Activated CD8-positive, alpha-beta T cell treated with anti-CD3 and anti-CD28 coated beads, Interleukin-2, amount 10 ng/mL, durations not matched to agents 7 days and 5 days (primary cell): ENCODE measurements around the gene TEDC1. TPM values are rescaled to one million over a fixed set of nuclear protein-coding genes. Genes with fewer than 3 reads are reported as not detected.

Experiments used
- ATAC-seq: fragments of 150-1000 bp; cut with Tn5 transposase; one replicate; pipeline ENCODE4 v1.10.0; 2021; ENCODE audit warnings: moderate library complexity
- CTCF ChIA-PET: fragments of 350-600 bp; sonication (Branson Sonifier 250); formaldehyde crosslinking; loops from one replicate; lab custom pipeline; 2021; ENCODE audit warnings: antibody characterized with exemption; lab: Charles Lee
- POLR2A ChIA-PET: fragments of 350-600 bp; sonication (Branson Sonifier 250); formaldehyde crosslinking; loops from one replicate; lab custom pipeline; 2021; ENCODE audit warnings: antibody characterized with exemption; lab: Charles Lee
- DNase-seq: peaks from one replicate; pipeline ENCODE4 v3.0.0-alpha.2; 2020
- H3K27ac Mint-ChIP-seq: one replicate; pipeline ENCODE4 v1.8.0; 2021; ENCODE audit warnings: mild to moderate bottlenecking, mixed read lengths
- H3K27me3 Mint-ChIP-seq: one replicate; pipeline ENCODE4 v1.8.0; 2021; ENCODE audit warnings: low read depth, mixed read lengths
- H3K36me3 Mint-ChIP-seq: one replicate; pipeline ENCODE4 v1.8.0; 2021; ENCODE audit warnings: low read depth, mixed read lengths
- H3K4me1 Mint-ChIP-seq: one replicate; pipeline ENCODE4 v1.8.0; 2021; ENCODE audit warnings: low read depth, mixed read lengths
- H3K4me3 Mint-ChIP-seq: one replicate; pipeline ENCODE4 v1.8.0; 2021; ENCODE audit warnings: mild to moderate bottlenecking, mixed read lengths
- H3K9me3 Mint-ChIP-seq: one replicate; pipeline ENCODE4 v1.8.0; 2022; ENCODE audit warnings: mixed read lengths; ENCODE audit not compliant: insufficient read depth
- total RNA-seq, 2 experiments: library from RNA; stranded (reverse); gene quantifications; one replicate each; pipeline ENCODE4 v1.2.3, GENCODE V29; 2021

TEDC1 gene
- total RNA-seq, 2 experiments from 2014 or later = 56.5 to 61.8 TPM

DNA sequence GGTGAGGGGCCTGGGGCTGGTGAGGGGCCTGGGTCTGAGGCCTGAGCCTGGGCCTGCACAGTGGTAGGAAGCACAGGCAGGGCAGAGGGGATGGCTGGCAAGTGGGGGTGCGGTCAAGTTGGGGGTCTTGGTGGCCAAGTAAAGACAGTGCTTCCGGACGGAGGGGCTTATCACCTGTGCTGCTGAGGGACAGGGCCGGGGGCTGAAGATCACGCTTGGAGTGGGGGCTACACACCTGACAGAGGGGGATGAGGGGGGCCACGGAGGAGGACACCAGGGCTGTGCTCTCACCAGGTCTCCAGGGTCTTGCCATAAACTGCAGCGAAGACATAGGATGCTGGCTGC lies 12.2 kb downstream of the TEDC1 start:
- Mint-ChIP-seq H3K9me3 (no peaks in the 10 kb centered on the region), H3K27ac (no peak overlapping the region), H3K4me1 (peaks cover 6% of the 10 kb centered on the region), H3K27me3 (peaks cover 5% of the 10 kb centered on the region), H3K36me3 (no peaks in the 10 kb centered on the region), H3K4me3 (no peak overlapping the region)
- DNase-seq (no peak), ATAC-seq (no peak)
- ChIA-PET POLR2A (interaction anchor here (1.8 kb wide), 1 partner anchor 11 kb away, joined by 5 read pairs; no protein-coding TSS in a partner anchor), CTCF (no interaction called here)

DNA sequence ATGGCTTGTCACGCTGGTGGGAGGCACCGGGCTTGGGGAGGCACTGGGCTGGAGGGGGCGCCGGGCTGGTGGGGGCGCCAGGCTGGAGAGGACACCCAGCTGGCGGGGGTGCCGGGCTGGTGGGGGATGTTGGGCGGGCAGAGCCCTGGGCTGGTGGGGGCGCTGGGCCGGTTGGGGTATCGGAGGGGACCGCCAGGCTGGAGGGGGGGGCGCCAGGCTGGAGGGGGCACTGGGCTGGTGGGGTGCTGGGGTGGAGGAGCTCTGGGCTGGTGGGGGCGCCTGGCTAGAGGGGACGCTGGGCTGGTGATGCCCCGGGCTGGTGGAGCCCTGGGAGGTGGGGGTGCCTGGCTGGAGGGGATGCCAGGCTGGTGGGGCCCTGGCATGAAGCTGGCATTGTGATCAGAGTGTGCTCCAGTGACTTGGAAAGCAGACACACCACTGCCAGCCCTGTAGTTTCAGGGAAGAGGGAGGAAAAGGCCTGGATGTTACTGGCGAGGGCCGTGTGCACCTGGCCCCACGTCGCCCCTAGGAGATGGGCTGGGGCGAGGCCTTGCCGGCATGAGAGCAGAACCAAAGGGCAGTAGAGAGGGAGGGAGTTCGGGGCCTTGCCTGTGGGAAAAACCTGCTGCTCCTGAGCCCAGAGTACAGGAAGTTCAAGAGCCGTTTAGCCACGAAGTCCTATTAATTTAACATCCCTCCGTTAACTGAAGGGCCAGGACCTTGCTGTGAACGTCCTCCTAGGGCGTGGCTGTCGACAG lies 13.1 kb downstream of the TEDC1 start:
- DNase-seq (no peak), ATAC-seq (peak; percentile 9)
- no peak overlapping the region for H3K27ac Mint-ChIP-seq
- ChIA-PET CTCF (no interaction called here), POLR2A (no interaction called here)
- H3K36me3 Mint-ChIP-seq = no peaks in the 10 kb centered on the region
- H3K9me3 Mint-ChIP-seq = no peaks in the 10 kb centered on the region
- H3K4me3 Mint-ChIP-seq = no peak overlapping the region
- peaks cover 8% of the 10 kb centered on the region for H3K4me1 Mint-ChIP-seq
- peaks cover 9% of the 10 kb centered on the region for H3K27me3 Mint-ChIP-seq

DNA sequence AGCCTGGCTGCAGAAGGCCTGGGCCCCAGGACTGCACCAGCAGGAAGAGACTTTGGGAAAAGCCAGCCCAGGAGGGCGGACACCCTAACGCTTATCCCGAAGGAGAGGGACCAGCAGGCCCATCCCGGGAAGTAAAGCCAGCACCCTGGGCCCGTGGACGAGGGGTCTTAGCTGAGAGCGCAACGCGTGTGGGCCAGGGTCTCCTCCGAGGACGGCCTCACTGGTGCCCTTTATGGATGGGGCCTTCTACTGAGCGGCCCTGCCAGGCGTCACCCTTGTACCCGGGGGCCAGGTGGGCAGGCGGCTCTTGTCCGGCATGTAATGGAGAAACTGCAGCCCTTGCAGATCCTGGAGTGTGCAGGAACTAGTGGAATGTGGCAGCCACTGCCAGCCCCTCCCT lies 14.1 kb downstream of the TEDC1 start:
- peaks cover 8% of the 10 kb centered on the region for H3K4me1 Mint-ChIP-seq
- no peak overlapping the region for H3K4me3 Mint-ChIP-seq
- no peaks in the 10 kb centered on the region for H3K36me3 Mint-ChIP-seq
- H3K27ac Mint-ChIP-seq = no peak overlapping the region
- ChIA-PET POLR2A (no interaction called here), CTCF (no interaction called here)
- H3K27me3 Mint-ChIP-seq = peaks cover 9% of the 10 kb centered on the region
- ATAC-seq = no peak
- no peaks in the 10 kb centered on the region for H3K9me3 Mint-ChIP-seq
- no peak for DNase-seq

DNA sequence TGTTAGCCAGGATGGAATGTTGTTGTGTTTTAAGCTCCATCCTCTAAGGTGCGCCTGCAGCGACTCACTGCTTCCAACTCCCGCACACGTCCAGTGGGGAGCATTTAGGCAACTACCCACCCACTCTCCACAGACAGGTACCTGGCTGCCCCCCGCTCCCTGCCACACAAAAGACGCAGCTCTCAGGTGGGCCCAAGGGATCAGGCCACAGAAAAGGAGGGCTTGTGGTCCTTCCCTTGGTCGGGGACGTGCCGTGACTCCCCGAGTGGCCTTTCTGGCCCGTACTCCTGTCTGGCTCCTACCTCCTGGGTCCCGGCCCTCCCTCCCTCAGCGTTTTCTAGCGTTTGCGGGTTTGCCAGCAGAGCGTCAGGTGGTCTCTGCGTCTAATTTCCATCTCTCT lies 16.2 kb downstream of the TEDC1 start:
- CTCF ChIA-PET = no interaction called here
- no peak for DNase-seq
- H3K9me3 Mint-ChIP-seq = no peaks in the 10 kb centered on the region
- no peak overlapping the region for H3K4me3 Mint-ChIP-seq
- peaks cover 16% of the 10 kb centered on the region for H3K27me3 Mint-ChIP-seq
- H3K36me3 Mint-ChIP-seq = no peaks in the 10 kb centered on the region
- POLR2A ChIA-PET = no interaction called here
- no peak for ATAC-seq
- no peak overlapping the region for H3K27ac Mint-ChIP-seq
- H3K4me1 Mint-ChIP-seq = peaks cover 8% of the 10 kb centered on the region

DNA sequence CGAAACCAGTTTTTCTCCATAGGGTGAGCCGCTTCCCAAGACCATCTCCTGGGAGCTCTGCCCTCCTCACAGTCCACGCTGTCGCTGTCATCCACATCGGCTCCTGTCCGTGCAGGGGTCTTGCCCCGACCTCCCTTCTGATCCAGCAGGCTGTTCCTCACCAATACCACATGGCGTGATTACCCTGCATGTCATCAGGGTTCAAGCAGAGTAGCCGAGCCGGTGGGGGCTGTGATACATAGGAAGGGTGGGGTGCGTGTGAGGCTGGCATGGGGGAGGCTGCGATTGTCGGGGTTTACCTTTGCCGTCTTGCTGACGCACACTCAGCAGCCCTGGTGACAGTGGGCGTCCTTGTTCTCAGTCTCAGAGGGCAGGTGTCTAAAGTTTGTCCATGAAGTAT lies 17.0 kb downstream of the TEDC1 start:
- CTCF ChIA-PET = no interaction called here
- no peak for ATAC-seq
- no peak for DNase-seq
- Mint-ChIP-seq H3K9me3 (no peaks in the 10 kb centered on the region), H3K27ac (no peak overlapping the region), H3K27me3 (peaks cover 20% of the 10 kb centered on the region), H3K36me3 (no peaks in the 10 kb centered on the region), H3K4me1 (peaks cover 8% of the 10 kb centered on the region), H3K4me3 (no peak overlapping the region)
- POLR2A ChIA-PET = no interaction called here

DNA sequence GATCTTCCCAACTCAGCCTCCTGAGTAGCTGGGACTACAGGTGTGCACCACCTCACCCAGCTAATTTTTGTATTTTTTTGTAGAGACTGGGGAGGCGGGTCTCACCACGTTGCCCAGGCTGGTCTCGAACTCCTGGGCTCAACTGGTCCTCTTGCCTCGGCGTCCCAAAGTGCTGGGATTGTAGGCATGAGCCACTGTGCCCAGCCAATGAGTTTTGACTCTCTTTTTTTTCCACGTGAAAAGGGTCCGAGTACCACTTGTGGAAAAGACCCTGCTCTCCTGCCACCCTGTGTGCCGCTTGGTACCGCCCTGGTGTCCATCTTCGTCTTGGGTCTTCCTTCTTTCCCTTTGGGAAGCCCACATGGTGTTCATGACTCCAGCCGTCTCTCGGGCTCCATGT lies 17.6 kb downstream of the TEDC1 start:
- ChIA-PET POLR2A (no interaction called here), CTCF (no interaction called here)
- no peaks in the 10 kb centered on the region for H3K9me3 Mint-ChIP-seq
- no peaks in the 10 kb centered on the region for H3K36me3 Mint-ChIP-seq
- ATAC-seq = no peak
- H3K4me3 Mint-ChIP-seq = no peak overlapping the region
- H3K27ac Mint-ChIP-seq = no peak overlapping the region
- DNase-seq = no peak
- peaks cover 20% of the 10 kb centered on the region for H3K27me3 Mint-ChIP-seq
- H3K4me1 Mint-ChIP-seq = peaks cover 8% of the 10 kb centered on the region

DNA sequence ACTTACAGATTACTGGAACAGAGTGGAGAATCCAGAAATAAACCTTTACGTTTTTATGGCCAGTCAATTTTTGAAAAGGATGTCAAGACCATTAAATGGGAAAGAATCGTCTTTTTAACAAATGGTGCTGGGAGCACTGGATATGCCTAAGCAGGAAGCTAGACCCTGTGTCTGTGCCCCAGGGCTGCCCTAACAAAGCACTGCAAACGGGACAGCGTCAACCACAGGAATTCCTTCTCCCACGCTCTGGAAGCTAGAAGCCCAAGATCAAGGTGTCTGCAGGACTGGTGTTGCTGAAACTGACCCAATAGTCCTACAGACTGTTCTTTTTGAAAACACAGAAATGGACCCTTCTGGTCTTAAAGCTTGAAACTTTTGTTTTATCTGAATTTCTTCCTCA lies 26.1 kb downstream of the TEDC1 start:
- no peak overlapping the region for H3K27ac Mint-ChIP-seq
- peaks cover 32% of the 10 kb centered on the region for H3K27me3 Mint-ChIP-seq

DNA sequence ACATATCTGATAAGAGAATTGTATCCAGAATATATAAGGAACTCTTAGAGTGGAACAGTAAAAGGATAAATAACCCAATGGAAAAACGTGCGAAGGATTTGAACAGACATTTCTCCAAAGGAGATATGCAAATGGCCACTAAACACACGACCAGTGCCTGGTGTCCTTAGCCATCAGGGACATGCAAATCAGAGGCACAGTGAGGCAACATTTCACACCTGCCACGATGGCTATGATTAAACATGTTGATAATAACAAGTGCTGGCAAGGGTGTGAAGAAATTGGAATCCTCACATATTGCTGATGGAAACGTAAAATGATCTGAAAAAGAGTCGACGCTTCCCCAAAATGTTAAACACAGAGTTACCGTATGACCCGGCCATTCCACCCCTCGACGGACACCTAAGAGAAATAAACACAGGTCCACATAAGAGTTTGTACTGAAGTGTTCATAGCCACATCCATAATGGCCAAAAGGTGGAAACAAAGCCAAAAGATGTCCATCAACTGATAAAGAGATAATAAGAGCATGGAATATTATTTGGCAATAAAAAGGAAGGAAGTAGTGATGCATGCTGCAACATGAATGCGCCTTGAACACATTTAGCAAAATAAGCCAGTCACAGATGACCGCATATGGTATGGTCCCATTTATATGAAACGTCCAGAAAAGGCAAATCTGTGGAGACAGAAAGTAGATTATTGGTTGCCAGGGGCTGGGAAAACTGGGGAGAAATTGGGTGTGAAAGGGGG lies 29.1 kb downstream of the TEDC1 start:
- no peaks in the 10 kb centered on the region for H3K36me3 Mint-ChIP-seq
- CTCF ChIA-PET = no interaction called here
- no peak overlapping the region for H3K27ac Mint-ChIP-seq
- DNase-seq = no peak
- ATAC-seq = no peak
- peaks cover 39% of the 10 kb centered on the region for H3K27me3 Mint-ChIP-seq
- H3K4me3 Mint-ChIP-seq = no peak overlapping the region
- no peaks in the 10 kb centered on the region for H3K9me3 Mint-ChIP-seq
- POLR2A ChIA-PET = no interaction called here
- no peaks in the 10 kb centered on the region for H3K4me1 Mint-ChIP-seq

More for the DNA sequence above, 26.1 kb downstream of the TEDC1 start:
- no peaks in the 10 kb centered on the region for H3K4me1 Mint-ChIP-seq
- ATAC-seq = no peak
- no peak overlapping the region for H3K4me3 Mint-ChIP-seq
- H3K36me3 Mint-ChIP-seq = no peaks in the 10 kb centered on the region
- POLR2A ChIA-PET = no interaction called here
- H3K9me3 Mint-ChIP-seq = no peaks in the 10 kb centered on the region
- CTCF ChIA-PET = interaction anchor here (1.6 kb wide), 1 partner anchor 146 kb away, joined by 3 read pairs; no protein-coding TSS in a partner anchor
- no peak for DNase-seq

DNA sequence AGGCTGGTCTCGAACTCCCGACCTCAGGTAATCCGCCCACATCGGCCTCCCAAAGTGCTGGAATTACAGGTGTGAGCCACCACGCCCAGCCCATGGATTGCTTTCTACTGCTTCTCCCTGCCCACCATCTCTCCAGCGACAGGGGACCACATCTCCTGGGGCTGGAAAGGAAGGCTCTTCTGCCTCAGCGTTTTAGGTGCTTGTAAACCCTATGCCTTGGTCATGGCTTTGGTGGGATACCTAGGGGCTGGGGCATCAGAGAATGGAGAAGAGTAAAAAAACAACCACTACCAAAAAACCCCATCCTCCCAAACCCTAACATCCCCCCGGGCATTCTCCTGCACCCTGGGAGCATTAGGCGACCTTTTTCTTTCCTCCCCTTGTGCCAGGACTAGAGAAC lies 34.3 kb downstream of the TEDC1 start:
- Mint-ChIP-seq H3K9me3 (no peaks in the 10 kb centered on the region), H3K36me3 (no peaks in the 10 kb centered on the region), H3K4me1 (peaks cover 24% of the 10 kb centered on the region), H3K4me3 (peak overlapping the region; percentile 44), H3K27ac (no peak overlapping the region), H3K27me3 (peaks cover 32% of the 10 kb centered on the region)
- DNase-seq = no peak
- ATAC-seq = no peak
- CTCF ChIA-PET = interaction anchor here (1.0 kb wide), 1 partner anchor 14 kb away, joined by 3 read pairs; no protein-coding TSS in a partner anchor
- POLR2A ChIA-PET = no interaction called here

DNA sequence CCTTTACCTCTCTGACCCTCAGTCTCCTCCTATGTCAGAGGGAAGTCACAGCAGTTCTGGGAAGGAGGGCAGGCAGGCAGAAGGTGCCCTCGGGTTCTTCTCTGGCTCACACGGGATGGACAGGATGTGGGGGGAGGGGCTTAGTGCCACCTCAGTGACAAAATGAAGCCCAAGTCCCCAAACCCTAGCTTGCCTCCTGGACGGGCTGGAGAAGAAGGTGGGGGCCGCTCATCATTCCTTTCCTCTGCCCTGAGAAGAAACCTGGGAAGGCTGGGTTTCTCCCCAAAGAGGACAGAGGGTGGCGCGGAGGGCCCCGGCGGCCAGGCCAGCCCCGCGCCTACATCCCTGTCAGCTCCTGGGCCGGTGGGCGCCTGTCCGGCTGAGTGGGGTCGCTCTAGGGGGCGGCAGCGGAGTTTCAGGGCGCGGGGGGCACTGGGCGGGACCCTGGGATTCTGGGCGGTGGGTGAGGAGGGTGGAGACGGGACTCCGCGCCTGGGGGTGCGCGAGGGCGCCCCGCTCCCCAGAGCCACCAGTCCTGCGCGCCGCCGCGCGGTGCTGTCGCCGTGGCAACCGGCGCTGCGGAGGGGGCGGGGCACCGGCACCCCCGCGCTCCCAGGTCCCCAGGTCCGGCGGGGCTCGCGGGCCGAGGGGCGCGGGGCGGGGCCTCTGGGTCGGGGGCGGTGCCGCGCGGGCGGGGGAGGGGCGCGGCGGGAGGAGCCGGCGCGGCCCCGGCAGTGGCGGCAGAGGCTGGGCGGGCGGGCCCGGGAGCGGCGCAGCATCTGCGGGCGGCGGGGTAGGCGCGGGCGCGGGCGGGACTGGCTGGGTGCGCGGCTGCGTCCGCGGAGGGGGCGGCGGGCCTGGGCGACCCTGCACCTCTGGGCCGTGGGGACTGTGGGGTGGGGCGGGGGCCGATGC lies 35.1 kb downstream of the TEDC1 start, which contains the start of gene TMEM121:
TSS of gene TMEM121 (plus strand) at position 723 of the 915 bp plus-strand sequence. CDS start 2,252 bp downstream, outside the sequence.
- peaks cover 26% of the 10 kb centered on the region for H3K4me1 Mint-ChIP-seq
- ATAC-seq (peak; percentile 25), DNase-seq (peak; percentile 43)
- peak within 1 kb of the TSS; percentile 73 for H3K4me3 Mint-ChIP-seq
- no peaks in the 10 kb centered on the region for H3K36me3 Mint-ChIP-seq
- ChIA-PET POLR2A (no interaction called here), CTCF (interaction anchor here (1.0 kb wide), 1 partner anchor 15 kb away, joined by 3 read pairs; no protein-coding TSS in a partner anchor)
- peak within 1 kb of the TSS; percentile 61 for H3K27ac Mint-ChIP-seq
- peaks cover 31% of the 10 kb centered on the region for H3K27me3 Mint-ChIP-seq
- H3K9me3 Mint-ChIP-seq = no peaks in the 10 kb centered on the region

DNA sequence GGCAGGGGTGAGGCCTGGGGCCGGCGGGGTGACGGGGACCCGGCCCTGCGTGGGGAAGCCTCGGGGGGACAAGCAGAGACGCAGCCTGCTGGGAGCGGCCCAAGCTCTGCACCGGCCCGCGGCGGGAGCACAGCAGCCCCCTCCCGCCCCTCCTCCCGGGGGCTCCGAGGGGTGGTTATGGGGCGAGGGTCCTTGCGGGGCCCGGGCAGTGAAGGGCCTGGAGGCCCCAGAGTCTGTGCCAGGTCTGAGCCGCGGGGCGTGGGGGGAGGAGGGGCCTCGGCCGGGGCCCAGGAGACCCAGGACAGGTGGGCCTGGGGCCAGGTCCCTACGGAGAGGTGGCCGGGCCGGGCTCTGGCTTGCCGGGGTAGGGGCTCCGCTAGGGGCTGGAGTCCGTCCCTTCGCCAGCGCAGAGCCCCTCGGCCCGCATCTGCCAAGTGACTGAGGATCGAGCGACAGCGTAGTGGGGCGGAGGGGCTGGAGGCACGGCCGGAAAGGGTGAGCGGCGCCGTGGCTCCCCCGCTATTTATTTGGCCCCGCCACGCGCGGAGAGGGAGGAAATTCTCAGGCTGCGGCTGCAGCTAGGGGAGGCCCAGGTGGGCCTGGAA lies 35.8 kb downstream of the TEDC1 start:
- Mint-ChIP-seq H3K4me1 (peaks cover 27% of the 10 kb centered on the region), H3K9me3 (no peaks in the 10 kb centered on the region), H3K4me3 (peak overlapping the region; percentile 73), H3K36me3 (no peaks in the 10 kb centered on the region), H3K27ac (peak overlapping the region; percentile 61), H3K27me3 (peaks cover 27% of the 10 kb centered on the region)
- ChIA-PET POLR2A (no interaction called here), CTCF (interaction anchor here (2.9 kb wide), 1 partner anchor 156 kb away, joined by 16 read pairs; no protein-coding TSS in a partner anchor)
- ATAC-seq (no peak), DNase-seq (no peak)
